Activated CD4-positive, alpha-beta T cell treated with anti-CD3 and anti-CD28 coated beads, Interleukin-2, amount 50 U/mL, for 24 hours (primary cell): ENCODE results near the gene PEA15.

ENCODE experiments used
- DNase-seq, 2 donors: peaks; one replicate each; pipeline ENCODE4 v3.0.0-alpha.2; 2020; ENCODE audit warnings: low read depth in 1 of 2, low spot score in 1 of 2

The PEA15 gene

GRCh38 chr1:160237558-160237957 lies 32.4 kb downstream of the PEA15 start:
- DNase-seq: no peak

GRCh38 chr1:160238408-160238807 lies 33.2 kb downstream of the PEA15 start:
- DNase-seq: no peak

- no peak for DNase-seq
Measured at GRCh38 chr1:160239582-160240299, 34.6 kb downstream of the PEA15 start.

GRCh38 chr1:160243767-160244166 lies 38.6 kb downstream of the PEA15 start:
- no peak for DNase-seq

DNA sequence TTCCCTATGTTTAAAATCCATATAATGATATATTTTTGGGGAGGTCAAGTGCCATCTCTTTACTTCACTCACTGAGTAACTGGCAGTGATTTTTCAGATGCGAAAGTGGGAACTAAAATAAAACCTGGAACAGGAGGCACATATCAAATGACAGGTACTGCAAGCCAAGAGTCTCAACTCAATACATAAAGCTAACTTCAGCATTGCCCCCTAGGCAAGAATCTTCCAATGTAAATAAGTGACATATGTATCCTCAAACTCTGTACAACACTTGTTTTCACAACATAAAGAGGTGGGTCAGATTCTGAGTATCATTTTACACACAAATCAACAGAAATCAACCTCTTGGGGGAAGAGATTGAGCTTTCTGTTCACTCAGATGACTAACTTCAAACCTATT lies 39.0 kb downstream of the PEA15 start:
- DNase-seq: no peak

DNA sequence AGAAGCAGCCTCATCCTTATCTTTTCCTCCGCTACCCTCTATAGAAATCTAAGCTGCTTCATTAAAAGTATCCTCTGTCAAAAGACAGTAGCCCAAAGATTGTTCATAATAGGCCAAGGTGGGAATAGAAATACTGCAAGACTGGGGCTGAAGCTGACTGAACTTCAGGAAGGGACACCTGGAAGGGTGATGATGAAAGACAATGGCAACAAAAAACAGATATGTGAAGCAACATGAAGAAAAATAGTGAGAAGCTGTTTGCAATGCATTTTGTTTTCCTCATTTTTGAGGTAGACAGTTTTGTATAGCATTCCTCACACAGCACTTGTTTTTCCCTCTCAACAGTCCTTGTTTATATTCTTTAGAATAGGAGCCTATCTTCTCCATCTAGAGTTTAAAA lies 40.2 kb downstream of the PEA15 start:
- DNase-seq: no peak

- DNase-seq: no peak
Measured at GRCh38 chr1:160247053-160247452, 41.9 kb downstream of the PEA15 start.

DNA sequence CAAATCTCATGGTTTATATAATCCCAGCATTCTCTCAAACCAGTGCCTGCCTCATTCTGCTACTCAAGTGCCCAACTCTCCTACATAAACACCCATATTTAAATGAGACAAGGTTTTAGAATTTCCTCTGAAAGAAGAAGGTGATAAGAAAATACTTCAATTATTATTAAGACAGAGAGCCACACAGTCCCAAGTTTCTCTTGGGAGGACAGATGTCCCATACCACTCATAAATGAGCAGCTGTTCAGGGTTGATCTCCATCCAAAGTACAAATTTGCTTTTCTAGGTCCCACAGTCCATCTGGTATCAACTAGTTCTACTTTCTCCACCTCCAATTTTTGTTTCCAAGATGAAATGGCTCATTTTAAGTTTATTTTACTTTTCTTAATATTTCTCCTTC lies 45.8 kb downstream of the PEA15 start:
- no peak for DNase-seq

DNA sequence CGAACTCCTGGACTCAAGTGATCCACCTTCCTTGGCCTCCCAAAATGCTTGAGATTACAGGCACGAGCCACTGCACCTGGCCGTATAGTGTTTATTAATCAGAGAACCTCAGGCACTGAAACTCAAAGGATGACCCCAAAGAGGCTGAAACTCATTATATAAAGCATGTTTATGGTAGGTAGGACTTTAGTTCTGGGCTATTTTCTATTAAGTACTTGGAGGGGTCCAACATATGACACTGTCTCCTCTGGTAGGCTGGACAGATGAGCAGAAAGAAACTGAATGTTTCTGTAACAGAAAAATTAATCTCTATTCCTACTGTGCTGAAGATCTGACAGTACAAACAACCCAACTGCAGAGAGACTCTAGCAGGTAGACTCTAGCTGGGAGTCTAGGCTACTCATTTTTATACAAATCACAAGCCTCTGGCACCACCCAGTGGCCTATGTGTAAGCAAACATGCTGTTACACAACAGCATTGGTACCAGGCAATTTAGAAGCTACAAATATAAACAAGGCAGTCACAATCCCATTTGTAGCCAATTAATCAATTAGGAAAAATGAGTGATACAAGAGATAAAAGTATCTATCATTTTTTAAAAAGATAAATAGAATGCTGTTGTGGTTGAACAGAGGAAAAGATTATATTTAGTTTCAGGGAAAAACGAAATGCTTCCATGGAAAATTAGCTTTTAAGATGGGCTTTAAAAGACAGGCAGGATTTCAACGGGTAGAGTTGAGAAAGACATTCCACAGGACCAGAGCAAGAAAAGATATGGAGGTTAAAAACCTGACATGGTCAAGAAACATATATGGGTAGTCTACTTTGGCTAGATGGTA lies 46.7 kb downstream of the PEA15 start:
- DNase-seq: peak; percentile 16 to 35

DNA sequence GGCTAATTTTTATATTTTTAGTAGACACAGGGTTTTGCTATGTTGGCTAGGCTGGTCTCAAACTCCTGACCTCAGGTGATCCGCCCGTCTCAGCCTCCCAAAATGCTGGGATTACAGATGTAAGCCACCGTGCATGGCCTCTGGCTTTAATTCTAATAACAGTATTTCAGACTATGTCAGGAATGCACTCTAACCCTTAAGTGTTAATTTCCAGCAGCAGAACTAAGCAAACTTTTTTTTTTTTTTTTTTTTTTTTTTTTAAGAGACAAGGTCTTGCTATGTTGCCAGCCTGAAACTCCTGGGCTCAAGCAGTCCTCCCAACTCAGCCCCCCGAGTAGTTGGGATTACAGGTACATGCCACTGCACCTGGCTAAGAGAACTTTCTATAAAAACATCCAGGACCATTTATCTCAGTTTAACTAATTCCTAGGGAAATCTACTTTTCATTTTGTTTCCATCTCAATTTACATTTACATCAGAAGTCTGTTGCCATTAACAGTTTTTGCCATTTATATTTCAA lies 50.7 kb downstream of the PEA15 start:
- no peak for DNase-seq

GRCh38 chr1:160256396-160257046 lies 51.3 kb downstream of the PEA15 start:
- DNase-seq: no peak

- DNase-seq: no peak
Measured at GRCh38 chr1:160257411-160258015, 52.3 kb downstream of the PEA15 start.

GRCh38 chr1:160258177-160258798 lies 53.1 kb downstream of the PEA15 start:
- no peak for DNase-seq

DNA sequence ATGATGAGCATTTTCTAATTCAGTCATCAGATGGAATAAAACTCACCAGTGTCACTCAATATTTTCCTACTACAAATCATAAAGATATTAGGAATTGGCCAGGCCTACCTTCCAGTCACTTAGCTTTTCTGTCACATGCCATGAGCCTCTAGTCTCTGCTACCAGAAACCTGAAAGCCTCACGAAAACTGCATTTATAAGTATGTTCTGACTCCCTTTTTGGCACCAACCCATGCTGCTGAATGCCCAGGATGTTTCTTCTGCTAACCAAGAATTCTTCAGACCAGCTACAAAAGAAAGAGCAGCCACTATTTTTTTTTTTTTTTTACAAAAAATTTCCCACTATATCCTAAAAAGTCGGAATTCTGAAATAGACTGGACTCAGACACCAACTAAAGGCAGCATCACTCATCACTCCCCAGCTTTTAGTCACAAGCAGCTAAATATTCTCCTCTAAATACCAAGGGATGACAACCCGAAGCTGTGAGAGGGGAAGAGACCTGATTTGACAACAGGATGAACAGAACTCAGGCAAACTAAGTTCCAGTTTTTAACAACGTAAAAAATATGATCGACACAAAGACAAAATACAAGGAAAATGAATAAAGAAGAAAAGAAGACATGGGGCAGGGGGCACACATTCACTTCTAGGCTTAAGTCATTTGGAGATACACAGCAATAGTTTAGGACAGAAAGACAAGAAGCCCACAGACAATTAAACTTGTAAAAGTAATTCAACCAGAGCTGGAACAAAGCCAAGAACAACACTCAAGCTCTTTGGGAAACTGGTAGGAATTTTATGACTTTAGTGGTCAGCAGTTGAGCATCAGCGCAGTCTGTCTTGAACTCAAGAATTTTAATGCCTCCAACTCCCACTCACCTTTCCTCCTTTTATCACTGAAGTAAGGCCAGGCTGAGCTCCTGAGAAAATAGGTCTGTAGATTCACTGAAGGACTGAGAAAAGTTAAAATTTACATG lies 55.5 kb downstream of the PEA15 start:
- no peak for DNase-seq

- DNase-seq: peak; percentile 32 to 75
Measured at GRCh38 chr1:160261556-160261892, 56.3 kb downstream of the PEA15 start.

- peak; percentile 92 to 97 for DNase-seq
Measured at GRCh38 chr1:160261893-160262794, 57.0 kb downstream of the PEA15 start, which contains the start of gene DCAF8. Gene DCAF8 (minus strand): TSS chr1:160262549. CDS start chr1:160244008, 18,541 bp downstream.

DNA sequence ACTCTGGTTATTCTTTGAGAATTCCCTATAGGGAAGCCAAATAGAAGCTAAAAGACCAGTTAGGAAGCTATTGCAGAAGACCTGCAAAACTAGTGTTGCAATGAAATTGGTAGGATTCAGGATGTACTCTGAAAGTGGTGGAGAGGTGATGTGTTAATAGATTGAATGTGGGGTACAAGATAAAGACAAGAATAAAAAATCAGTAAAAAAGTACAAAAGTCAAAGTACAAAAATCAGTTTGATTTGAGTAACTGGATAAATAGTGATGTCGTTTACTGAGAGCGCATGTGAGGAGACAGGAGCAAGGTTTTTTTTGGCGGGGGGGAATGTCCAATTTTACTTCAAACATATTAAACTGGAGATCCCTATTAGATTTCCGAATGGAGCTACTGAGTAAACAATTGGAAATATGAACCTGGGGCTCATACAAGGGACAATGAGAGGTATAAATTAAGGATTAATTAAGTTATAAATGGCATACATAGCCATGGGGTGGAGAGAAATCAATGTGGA lies 59.7 kb downstream of the PEA15 start:
- DNase-seq: no peak
